ENCODE data around the gene GLT1D1. TPM values are rescaled to one million over a fixed set of nuclear protein-coding genes. Genes with fewer than 3 reads are reported as not detected.

GLT1D1 gene
- total and polyA plus RNA-seq, 2 of the 8 experiments (the other 6 are each of a cell fraction or from before 2014, with no cell fraction given), result 1.5 to 3.6 TPM

- Histone ChIP-seq H3K27me3 (replicated peaks in 1 of 4; ENCODE audit: control insufficient read depth in 3 of 4, extremely low read depth in 1 of 4, insufficient read depth in 3 of 4, low read length in 3 of 4) (no peaks in the 10 kb centered on the region), H3K27ac (ENCODE audit: low read depth, low read length) (no peak overlapping the region), H3K79me2 (ENCODE audit: control insufficient read depth in 1 of 2, insufficient read depth in 2 of 2, low read length in 2 of 2) (no peaks in the 10 kb centered on the region), H3K36me3 (ENCODE audit: control insufficient read depth in 2 of 4, insufficient read depth in 4 of 4, low read length in 3 of 4) (no peaks in the 10 kb centered on the region; a peak in 1 of 8 replicates), H3K18ac (ENCODE audit: extremely low read depth, low read length) (no peak overlapping the region), H3K4me3 (ENCODE audit: extremely low read depth in 1 of 4, insufficient read depth in 2 of 4, low read depth in 3 of 4, low read length in 4 of 4) (no peak overlapping the region), H3K79me1 (ENCODE audit: low read depth, low read length) (no peaks in the 10 kb centered on the region), H2BK5ac (ENCODE audit: low read depth, low read length) (no peak overlapping the region), H4K5ac (ENCODE audit: insufficient read length, low read depth, low read length) (no peak overlapping the region), H2AK5ac (ENCODE audit: low read depth, low read length) (no peak overlapping the region), H3K4ac (replicated peaks; ENCODE audit: insufficient read length, low read depth, low read length) (no peak overlapping the region), H2BK20ac (ENCODE audit: low read length) (no peak overlapping the region), H2BK15ac (ENCODE audit: low read length) (no peak overlapping the region), H3K9ac (replicated peaks in 1 of 4; ENCODE audit: extremely low read depth in 1 of 4, low read depth in 3 of 4, low read length in 3 of 4) (no peak overlapping the region; a peak in 1 of 7 replicates), H3K4me2 (ENCODE audit: insufficient read depth in 1 of 2, low read depth in 2 of 2, low read length in 2 of 2) (no peak overlapping the region), H3K23me2 (ENCODE audit: low read depth, low read length) (no peaks in the 10 kb centered on the region), H3K14ac (ENCODE audit: insufficient read length) (no peak overlapping the region), H4K20me1 (replicated peaks in 1 of 2; ENCODE audit: control insufficient read depth in 1 of 2, insufficient read depth in 2 of 2, low read length in 2 of 2) (no peaks in the 10 kb centered on the region), H4K91ac (replicated peaks; ENCODE audit: insufficient read length, low read length) (no peak overlapping the region), H2BK120ac (replicated peaks; ENCODE audit: low read depth, low read length) (no peak overlapping the region), H2BK12ac (ENCODE audit: low read depth, low read length) (no peak overlapping the region), H3K4me1 (replicated peaks in 1 of 4; ENCODE audit: control insufficient read depth in 3 of 4, insufficient read depth in 4 of 4, low read length in 3 of 4) (no peaks in the 10 kb centered on the region), H4K8ac (ENCODE audit: extremely low read depth, insufficient read depth, low read length) (no peak overlapping the region), H3K9me3 (ENCODE audit: insufficient read depth in 2 of 2, low read depth in 1 of 2, low read length in 1 of 2) (no peaks in the 10 kb centered on the region), H3K56ac (replicated peaks; ENCODE audit: insufficient read length, low read depth, low read length) (no peak overlapping the region), H3K23ac (ENCODE audit: insufficient read length) (no peak overlapping the region), H2AFZ (ENCODE audit: low read length) (no peak overlapping the region)
- WGBS, 2 experiments (ENCODE audit: extremely low coverage in 1 of 2, insufficient coverage in 1 of 2, insufficient read length in 1 of 2, insufficient replicate concordance in 2 of 2, low coverage in 1 of 2, low lambda C conversion rate in 2 of 2, missing lambda C conversion rate in 1 of 2), result 90% methylated on average over 10 of the region's 11 CpGs; no CpG with 5 or more reads in 1 of the 2 experiments
- DNase-seq (ENCODE audit: low read depth in 1 of 2, low spot score in 2 of 2) (no peak), FAIRE-seq (no peak)
- POLR2A ChIA-PET (ENCODE audit: partially characterized antibody), result no interaction called here
- CTCF ChIA-PET (ENCODE audit: partially characterized antibody), result no interaction called here
- TF ChIP-seq TAF1 (IDR thresholded peaks at IDR 0.05; ENCODE audit: low read depth, low read length), result no peak
- no peak for TF ChIP-seq NRF1 (IDR thresholded peaks at IDR 0.05; ENCODE audit: low read depth, low read length)
- TF ChIP-seq YY1 (IDR thresholded peaks at IDR 0.05; ENCODE audit: low read depth, low read length), result no peak
- TF ChIP-seq KDM4A (IDR thresholded peaks at IDR 0.05; ENCODE audit: low read depth, low read length, severe bottlenecking), result no peak
- no peak for TF ChIP-seq KDM1A (IDR thresholded peaks at IDR 0.05; ENCODE audit: borderline replicate concordance, low read length)
- TF ChIP-seq SP1 (IDR thresholded peaks at IDR 0.05; ENCODE audit: low read depth, low read length), result no peak
- TF ChIP-seq TBP (IDR thresholded peaks at IDR 0.05; ENCODE audit: low read depth, low read length), result no peak
- no peak for TF ChIP-seq RFX5 (IDR thresholded peaks at IDR 0.05; ENCODE audit: borderline replicate concordance, low read depth, low read length)
Measured at GRCh38 chr12:128914908-128915563, 61.8 kb downstream of the GLT1D1 start.

All from H1 (cell line).